CD4-positive, alpha-beta T cell treated with Interleukin-17A for 4 hours (primary cell): ENCODE data around the gene LHB.
"Not testable (repeated sequence)": the region's sequence is repeated elsewhere in the genome, so short reads cannot be mapped to it uniquely, and the experiment has no call there.

Experiments used
- DNase-seq: peaks from one replicate; pipeline ENCODE4 v3.0.0-alpha.2; 2020; ENCODE audit warnings: mixed read lengths

Gene LHB

GRCh38 chr19:49017041-49017665 lies at the start of gene LHB:
Gene LHB (minus strand): TSS chr19:49017091. CDS start chr19:49017081, 10 bp downstream.
- no peak for DNase-seq

GRCh38 chr19:49065905-49066512 lies 49.1 kb upstream of the LHB start:
- DNase-seq, result no peak

GRCh38 chr19:49064768-49065611 lies 48.1 kb upstream of the LHB start, which contains the start of gene NTF4:
Gene NTF4 (minus strand): TSS chr19:49064818. CDS start chr19:49061997, 2,821 bp downstream.
- peak; percentile 8 for DNase-seq

GRCh38 chr19:49064029-49064629 lies 47.2 kb upstream of the LHB start:
- DNase-seq, result no peak

- no peak for DNase-seq
These were observed 44.6 kb upstream of the LHB start for GRCh38 chr19:49061445-49061844.

- DNase-seq, result no peak
These were observed 44.1 kb upstream of the LHB start for GRCh38 chr19:49061000-49061399.

- no peak for DNase-seq
These were observed 42.2 kb upstream of the LHB start for GRCh38 chr19:49059053-49059452.

- DNase-seq, result no peak
These were observed 41.7 kb upstream of the LHB start for GRCh38 chr19:49058562-49058961.

- DNase-seq, result peak; percentile 69
These were observed 40.8 kb upstream of the LHB start, which contains the start of gene CGB7 for GRCh38 chr19:49057636-49058234. Gene CGB7 (minus strand): TSS chr19:49057749. CDS start chr19:49055375, 2,374 bp downstream.

GRCh38 chr19:49056902-49057596 lies 40.2 kb upstream of the LHB start:
- DNase-seq, result peak; percentile 24

GRCh38 chr19:49056101-49056901 lies 39.4 kb upstream of the LHB start:
- peak; percentile 66 for DNase-seq

- not testable (repeated sequence) for DNase-seq
These were observed 33.6 kb upstream of the LHB start for GRCh38 chr19:49050376-49051033.

- not testable (repeated sequence) for DNase-seq
These were observed 32.9 kb upstream of the LHB start for GRCh38 chr19:49049834-49050233.

GRCh38 chr19:49049011-49049410 lies 32.1 kb upstream of the LHB start, which contains the start of gene CGB8:
Gene CGB8 (minus strand): TSS chr19:49049111. CDS start chr19:49048739, 372 bp downstream.
- DNase-seq, result not testable (repeated sequence)

GRCh38 chr19:49043548-49043947 lies 26.7 kb upstream of the LHB start, which contains the start of gene CGB5:
Gene CGB5 (plus strand): TSS chr19:49043848. CDS start chr19:49044210, 362 bp downstream.
- not testable (repeated sequence) for DNase-seq

- DNase-seq, result not testable (repeated sequence)
These were observed 25.8 kb upstream of the LHB start for GRCh38 chr19:49042666-49043065.

- DNase-seq, result no peak
These were observed 25.3 kb upstream of the LHB start for GRCh38 chr19:49042177-49042576.

- not testable (repeated sequence) for DNase-seq
These were observed 22.8 kb upstream of the LHB start for GRCh38 chr19:49039736-49040135.

- DNase-seq, result not testable (repeated sequence)
These were observed 21.8 kb upstream of the LHB start for GRCh38 chr19:49038557-49039276.
